ENCODE data around the gene TAF11. TPM values are rescaled to one million over a fixed set of nuclear protein-coding genes. Genes with fewer than 3 reads are reported as not detected.

Gene TAF11
- total and polyA plus RNA-seq, 2 experiments from 2014 or later: 38.6 to 43.9 TPM

DNA sequence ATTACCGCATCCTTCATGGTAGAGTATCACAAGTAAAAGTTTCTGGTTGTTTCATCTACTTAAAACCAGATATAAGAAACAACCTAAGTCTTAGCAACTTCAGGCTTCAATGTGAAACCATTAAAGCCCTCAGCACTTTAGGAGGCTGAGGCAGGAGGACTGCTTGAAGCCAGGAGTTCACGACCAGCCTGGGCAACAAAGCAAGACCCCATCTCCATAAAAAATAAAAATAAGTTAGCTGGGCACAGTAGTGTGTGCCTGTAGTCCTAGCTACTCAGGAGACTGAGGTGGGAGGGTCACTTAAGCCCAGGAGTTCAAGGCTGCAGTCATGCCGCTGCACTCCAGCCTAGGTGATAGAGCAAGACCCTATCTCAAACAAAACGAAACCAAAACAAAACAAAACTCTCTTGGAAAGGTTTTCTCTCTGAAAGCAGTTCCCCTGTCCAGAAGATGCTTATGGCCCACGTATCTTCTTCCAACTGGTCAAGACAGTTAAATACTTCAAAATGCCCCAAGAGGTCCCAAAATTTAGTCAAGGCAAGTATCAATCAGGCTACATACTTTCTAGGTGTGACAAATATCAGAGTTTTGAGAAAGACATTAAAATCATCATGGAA, 9.9 kb downstream of the TAF11 start:
- Histone ChIP-seq H4K20me1 (ENCODE audit: insufficient read depth, poor library complexity, severe bottlenecking) (no peaks in the 10 kb centered on the region), H2AFZ (no peak overlapping the region), H3K4me3 (no peak overlapping the region), H3K79me2 (peaks cover 9% of the 10 kb centered on the region), H3K27me3 (no peaks in the 10 kb centered on the region), H3K27ac (no peak overlapping the region), H3K9me3 (ENCODE audit: low read depth) (no peaks in the 10 kb centered on the region), H3K9me2 (replicated peaks; ENCODE audit: insufficient read depth) (no peaks in the 10 kb centered on the region), H3K4me2 (no peak overlapping the region), H3K36me3 (replicated peaks; ENCODE audit: insufficient read depth, low read depth) (no peaks in the 10 kb centered on the region), H3K4me1 (ENCODE audit: insufficient read depth) (no peaks in the 10 kb centered on the region)
- TF ChIP-seq EZH2phosphoT487 (IDR thresholded peaks at IDR 0.05; ENCODE audit: low read depth, severe bottlenecking, unreplicated experiment) (no peak), CTCF (IDR thresholded peaks at IDR 0.05; ENCODE audit: poor library complexity) (no peak), EZH2 (IDR thresholded peaks at IDR 0.05; ENCODE audit: borderline replicate concordance) (no peak)
- DNase-seq (ENCODE audit: low spot score): no peak
- WGBS (ENCODE audit: low lambda C conversion rate, missing lambda C conversion rate): 90% methylated on average over 5 of the region's 5 CpGs

GRCh38 chr6:34877259-34877658, 10.6 kb downstream of the TAF11 start:
- Histone ChIP-seq H3K27me3 (no peaks in the 10 kb centered on the region), H4K20me1 (ENCODE audit: insufficient read depth, poor library complexity, severe bottlenecking) (no peaks in the 10 kb centered on the region), H3K9me3 (ENCODE audit: low read depth) (no peaks in the 10 kb centered on the region), H2AFZ (no peak overlapping the region), H3K79me2 (peaks cover 2% of the 10 kb centered on the region), H3K36me3 (replicated peaks; ENCODE audit: insufficient read depth, low read depth) (no peaks in the 10 kb centered on the region), H3K27ac (peak overlapping the region; percentile 66), H3K4me2 (no peak overlapping the region), H3K4me3 (no peak overlapping the region), H3K9me2 (replicated peaks; ENCODE audit: insufficient read depth) (no peaks in the 10 kb centered on the region), H3K4me1 (ENCODE audit: insufficient read depth) (no peaks in the 10 kb centered on the region)
- 94% methylated on average over 1 of the region's 1 CpG for WGBS (ENCODE audit: low lambda C conversion rate, missing lambda C conversion rate)
- TF ChIP-seq EZH2phosphoT487 (IDR thresholded peaks at IDR 0.05; ENCODE audit: low read depth, severe bottlenecking, unreplicated experiment): no peak
- no peak for TF ChIP-seq CTCF (IDR thresholded peaks at IDR 0.05; ENCODE audit: poor library complexity)
- no peak for DNase-seq (ENCODE audit: low spot score)

GRCh38 chr6:34876472-34876871, 11.4 kb downstream of the TAF11 start:
- WGBS (ENCODE audit: low lambda C conversion rate, missing lambda C conversion rate): 96% methylated on average over 3 of the region's 3 CpGs
- no peak overlapping the region for H2AFZ ChIP-seq
- no peaks in the 10 kb centered on the region for H3K27me3 ChIP-seq
- no peaks in the 10 kb centered on the region for H3K9me2 ChIP-seq (replicated peaks; ENCODE audit: insufficient read depth)
- H3K9me3 ChIP-seq (ENCODE audit: low read depth): no peaks in the 10 kb centered on the region
- H3K27ac ChIP-seq: peak overlapping the region; percentile 66
- H3K4me1 ChIP-seq (ENCODE audit: insufficient read depth): no peaks in the 10 kb centered on the region
- no peak for DNase-seq (ENCODE audit: low spot score)
- H3K4me2 ChIP-seq: no peak overlapping the region
- no peaks in the 10 kb centered on the region for H3K36me3 ChIP-seq (replicated peaks; ENCODE audit: insufficient read depth, low read depth)
- no peaks in the 10 kb centered on the region for H4K20me1 ChIP-seq (ENCODE audit: insufficient read depth, poor library complexity, severe bottlenecking)
- no peak overlapping the region for H3K4me3 ChIP-seq
- H3K79me2 ChIP-seq: no peaks in the 10 kb centered on the region
- TF ChIP-seq EZH2phosphoT487 (IDR thresholded peaks at IDR 0.05; ENCODE audit: low read depth, severe bottlenecking, unreplicated experiment): no peak
- no peak for TF ChIP-seq EZH2 (IDR thresholded peaks at IDR 0.05; ENCODE audit: borderline replicate concordance)

GRCh38 chr6:34875292-34876213, 12.3 kb downstream of the TAF11 start:
- Histone ChIP-seq H2AFZ (no peak overlapping the region), H3K4me1 (ENCODE audit: insufficient read depth) (no peaks in the 10 kb centered on the region), H3K9me2 (replicated peaks; ENCODE audit: insufficient read depth) (no peaks in the 10 kb centered on the region), H3K9me3 (ENCODE audit: low read depth) (no peaks in the 10 kb centered on the region), H3K4me2 (no peak overlapping the region), H4K20me1 (ENCODE audit: insufficient read depth, poor library complexity, severe bottlenecking) (no peaks in the 10 kb centered on the region), H3K79me2 (no peaks in the 10 kb centered on the region), H3K27me3 (no peaks in the 10 kb centered on the region), H3K27ac (peak overlapping the region; percentile 66), H3K36me3 (replicated peaks; ENCODE audit: insufficient read depth, low read depth) (no peaks in the 10 kb centered on the region), H3K4me3 (no peak overlapping the region)
- TF ChIP-seq EZH2 (IDR thresholded peaks at IDR 0.05; ENCODE audit: borderline replicate concordance) (no peak), EZH2phosphoT487 (IDR thresholded peaks at IDR 0.05; ENCODE audit: low read depth, severe bottlenecking, unreplicated experiment) (no peak), CTCF (IDR thresholded peaks at IDR 0.05; ENCODE audit: poor library complexity) (no peak)
- DNase-seq (ENCODE audit: low spot score): no peak
- 93% methylated on average over 4 of the region's 4 CpGs for WGBS (ENCODE audit: low lambda C conversion rate, missing lambda C conversion rate)
